GM21526 (cell line): ENCODE results near the gene MEGF8.

Source experiments
- ATAC-seq: cut with Tn5 transposase; IDR thresholded peaks from one replicate; pipeline ENCODE4 v1.9.1; 2021; ENCODE audit warnings: moderate library complexity; ENCODE audit not compliant: unreplicated experiment, low FRiP score

The MEGF8 gene

GRCh38 chr19:42352301-42353259, 27.1 kb downstream of the MEGF8 start:
- no peak for ATAC-seq

DNA sequence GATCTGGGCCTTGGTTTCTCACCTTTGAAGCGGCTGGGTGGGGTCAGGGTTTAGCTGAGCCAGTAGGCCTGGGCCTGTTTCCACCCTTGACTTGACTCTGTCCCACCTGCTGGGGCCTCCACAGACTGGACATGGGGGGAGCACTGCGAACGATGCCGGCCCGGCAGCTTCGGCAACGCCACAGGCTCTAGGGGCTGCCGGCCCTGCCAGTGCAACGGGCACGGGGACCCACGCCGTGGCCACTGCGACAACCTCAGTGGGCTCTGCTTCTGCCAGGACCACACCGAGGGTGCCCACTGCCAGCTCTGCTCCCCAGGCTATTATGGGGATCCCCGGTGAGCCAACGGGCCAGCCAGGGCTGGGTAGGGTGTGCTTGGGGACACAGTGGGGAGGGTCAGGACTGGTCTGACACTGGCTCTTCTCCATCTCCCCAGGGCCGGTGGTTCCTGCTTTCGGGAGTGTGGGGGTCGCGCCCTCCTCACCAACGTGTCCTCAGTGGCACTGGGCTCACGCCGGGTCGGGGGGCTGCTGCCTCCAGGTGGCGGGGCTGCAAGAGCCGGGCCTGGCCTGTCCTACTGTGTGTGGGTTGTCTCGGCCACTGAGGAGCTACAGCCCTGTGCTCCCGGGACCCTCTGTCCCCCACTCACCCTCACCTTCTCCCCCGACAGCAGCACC, 28.0 kb downstream of the MEGF8 start:
- ATAC-seq: no peak

- ATAC-seq: no peak
Measured at GRCh38 chr19:42355896-42356295, 30.5 kb downstream of the MEGF8 start.

DNA sequence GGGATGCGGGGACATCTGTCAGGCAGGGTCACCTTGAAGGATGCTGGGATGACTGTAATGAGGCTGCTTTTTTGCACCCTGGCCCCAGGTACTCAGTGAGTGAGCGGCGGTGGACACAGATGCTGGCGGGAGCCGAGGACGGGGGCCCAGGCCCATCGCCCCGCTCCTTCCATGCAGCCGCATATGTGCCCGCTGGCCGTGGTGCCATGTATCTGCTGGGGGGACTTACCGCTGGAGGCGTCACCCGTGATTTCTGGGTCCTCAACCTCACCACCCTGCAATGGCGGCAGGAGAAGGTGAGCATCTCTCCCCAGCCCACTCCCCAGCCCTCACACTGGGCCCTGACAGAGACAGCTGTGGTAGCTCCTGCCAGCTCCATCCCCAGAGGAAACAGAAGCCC, 31.3 kb downstream of the MEGF8 start:
- ATAC-seq: no peak

- no peak for ATAC-seq
Measured at GRCh38 chr19:42357290-42357689, 31.9 kb downstream of the MEGF8 start.

GRCh38 chr19:42360787-42361544, 35.5 kb downstream of the MEGF8 start:
- no peak for ATAC-seq

DNA sequence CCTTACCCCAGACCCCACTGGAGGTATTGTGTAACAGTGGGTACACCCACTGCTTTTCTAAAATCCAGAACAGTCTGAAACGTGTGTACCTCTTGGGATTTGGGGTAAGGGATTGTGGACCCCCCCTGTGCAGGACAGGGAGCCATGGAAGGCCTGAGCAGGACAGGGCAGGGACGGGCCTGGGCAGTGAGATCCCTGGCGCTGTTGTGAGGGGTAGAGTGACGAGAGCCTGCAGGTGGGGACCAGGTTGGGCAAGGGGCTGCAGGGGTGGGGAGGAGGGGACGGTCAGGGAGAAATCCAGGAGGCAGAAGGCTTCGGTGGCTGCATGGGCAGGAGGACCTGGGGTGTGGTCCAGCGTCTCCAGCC, 36.1 kb downstream of the MEGF8 start:
- ATAC-seq: no peak

DNA sequence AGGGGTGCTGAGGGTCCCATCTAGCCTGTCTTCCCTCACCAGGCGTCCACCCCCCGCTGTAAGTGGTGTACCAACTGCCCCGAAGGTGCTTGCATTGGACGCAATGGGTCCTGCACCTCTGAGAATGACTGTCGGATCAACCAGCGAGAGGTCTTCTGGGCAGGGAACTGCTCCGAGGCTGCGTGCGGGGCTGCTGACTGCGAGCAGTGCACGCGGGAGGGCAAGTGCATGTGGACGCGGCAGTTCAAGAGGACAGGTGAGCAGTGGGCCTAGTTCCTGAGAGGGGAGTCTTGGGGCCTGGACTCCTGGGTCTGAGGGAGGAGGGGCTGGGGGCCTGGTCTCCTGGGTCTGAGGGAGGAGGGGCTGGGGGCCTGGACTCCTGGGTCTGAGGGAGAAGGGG, 36.9 kb downstream of the MEGF8 start:
- ATAC-seq: no peak

- no peak for ATAC-seq
Measured at GRCh38 chr19:42362891-42363440, 37.5 kb downstream of the MEGF8 start.

GRCh38 chr19:42363614-42364346, 38.3 kb downstream of the MEGF8 start:
- ATAC-seq: no peak

DNA sequence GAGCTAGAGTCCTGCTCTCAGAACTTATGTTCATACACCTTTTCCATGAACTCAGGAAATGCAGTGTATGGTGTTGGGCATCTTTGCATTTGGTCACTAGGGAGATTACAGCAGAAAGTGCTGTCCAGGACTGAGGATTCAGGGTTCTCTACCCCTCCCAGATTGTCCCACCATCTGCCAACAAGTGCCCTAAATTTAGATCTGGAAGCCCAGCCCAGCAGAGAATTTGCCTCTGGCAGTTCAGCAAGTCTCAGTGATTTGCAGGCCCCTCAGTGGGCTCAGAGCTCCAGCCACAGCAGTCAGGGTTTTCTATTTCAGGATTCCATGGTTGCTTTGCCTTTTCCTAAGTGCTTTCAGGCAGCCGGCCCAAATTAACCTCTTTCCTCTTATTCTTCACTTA, 41.2 kb downstream of the MEGF8 start:
- ATAC-seq: no peak

DNA sequence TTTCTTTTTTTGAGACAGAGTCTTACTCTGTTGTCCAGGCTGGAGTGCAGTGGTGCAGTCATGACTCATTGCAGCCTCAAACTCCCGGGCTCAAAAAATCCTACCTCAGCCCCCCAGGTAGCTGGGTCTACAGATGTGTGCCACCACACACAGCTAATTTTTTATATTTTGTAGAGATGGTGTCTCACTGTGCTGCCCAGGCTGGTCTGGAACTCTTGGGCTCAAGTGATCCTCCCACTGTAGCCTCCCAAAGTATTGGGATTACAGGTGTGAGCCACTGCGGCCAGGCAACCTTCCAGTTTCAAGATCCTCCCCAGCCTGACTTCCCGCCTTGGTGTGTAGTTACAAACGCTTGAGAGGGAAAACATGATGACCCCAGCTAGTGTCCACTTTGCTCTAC, 42.5 kb downstream of the MEGF8 start:
- ATAC-seq: no peak

DNA sequence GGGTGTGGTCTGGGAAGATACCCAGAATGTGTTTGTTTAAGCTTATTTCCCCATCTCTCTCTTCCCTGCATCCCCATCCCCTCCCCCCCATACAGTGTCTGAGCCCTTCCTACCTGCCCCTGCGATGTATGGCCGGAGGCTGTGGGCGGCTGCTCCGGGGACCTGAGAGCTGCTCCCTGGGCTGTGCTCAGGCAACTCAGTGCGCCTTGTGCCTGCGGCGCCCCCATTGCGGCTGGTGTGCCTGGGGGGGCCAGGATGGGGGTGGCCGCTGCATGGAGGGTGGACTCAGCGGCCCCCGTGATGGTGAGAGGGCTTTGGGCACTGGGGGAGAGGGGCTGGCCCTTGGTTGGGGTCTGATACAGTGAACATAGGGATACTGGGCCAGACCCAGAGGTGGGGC, 42.9 kb downstream of the MEGF8 start:
- no peak for ATAC-seq

- no peak for ATAC-seq
Measured at GRCh38 chr19:42368765-42369164, 43.3 kb downstream of the MEGF8 start.

- no peak for ATAC-seq
Measured at GRCh38 chr19:42369433-42370067, 44.1 kb downstream of the MEGF8 start.

DNA sequence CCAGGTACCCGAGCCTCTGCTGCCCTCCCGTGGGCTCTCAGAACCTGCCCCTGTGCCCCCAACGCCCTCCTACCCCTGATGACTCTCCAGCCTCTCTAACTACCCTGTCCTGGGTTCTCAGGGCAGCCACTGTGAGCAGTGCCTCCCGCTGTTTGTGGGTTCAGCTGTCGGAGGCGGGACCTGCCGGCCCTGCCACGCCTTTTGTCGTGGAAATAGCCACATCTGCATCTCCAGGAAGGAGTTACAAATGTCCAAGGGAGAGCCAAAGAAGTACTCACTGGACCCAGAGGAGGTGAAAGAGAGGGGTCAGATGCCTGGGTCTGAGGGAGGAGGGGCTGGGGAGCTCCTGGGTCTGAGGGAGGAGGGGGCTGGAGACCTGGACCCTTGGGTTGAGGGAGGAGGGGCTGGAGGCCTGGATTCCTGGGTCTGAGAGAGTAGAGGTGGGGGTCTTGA, 44.7 kb downstream of the MEGF8 start:
- ATAC-seq: no peak

DNA sequence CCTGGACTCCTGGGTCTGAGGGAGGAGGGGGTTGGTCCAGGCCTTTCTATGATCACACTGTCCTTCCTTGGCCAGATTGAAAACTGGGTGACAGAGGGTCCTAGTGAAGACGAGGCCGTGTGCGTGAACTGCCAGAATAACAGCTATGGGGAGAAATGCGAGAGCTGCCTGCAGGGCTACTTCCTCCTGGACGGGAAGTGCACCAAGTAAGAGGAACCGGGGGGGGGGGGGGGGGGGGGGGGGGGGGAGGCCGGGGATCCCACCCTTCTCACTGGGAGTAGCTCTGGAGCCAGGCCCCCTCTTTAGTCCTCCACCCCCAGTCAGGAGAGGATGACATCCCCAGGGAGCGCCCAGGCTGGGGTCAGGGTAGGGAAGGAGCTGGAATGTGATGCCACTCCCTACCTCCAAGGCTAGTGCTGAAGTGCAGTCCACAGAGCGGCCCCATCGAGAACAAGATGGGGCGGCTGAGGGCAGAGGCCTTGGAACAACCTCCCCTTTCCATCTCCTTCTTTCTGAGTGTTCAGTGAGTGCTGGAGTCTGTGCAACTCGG, 45.3 kb downstream of the MEGF8 start:
- ATAC-seq: no peak

GRCh38 chr19:42374826-42375376, 49.5 kb downstream of the MEGF8 start:
- ATAC-seq: no peak
